GM12878 (cell line): ENCODE results near the gene SNHG17. TPM values are rescaled to one million over a fixed set of nuclear protein-coding genes. Genes with fewer than 3 reads are reported as not detected.

ENCODE experiments used
- ATAC-seq: fragments of 200-7000 bp; cut with Tn5 transposase; 3 replicates; pipeline ENCODE4 v1.9.1; 2020; ENCODE audit warnings: mild to moderate bottlenecking, moderate library complexity
- BruUV-seq: library from RNA; stranded (reverse); fragments of 400-500 nt; replicated peaks from 2 replicates; lab custom pipeline; 2021; lab: Mats Ljungman, UMichigan
- CTCF ChIA-PET: fragments of 300-600 bp; sonication (Branson Sonifier 250); formaldehyde crosslinking; extraction: SDS; loops from one replicate; lab custom pipeline; 2021; ENCODE audit warnings: inconsistent platforms; lab: Yijun Ruan, JAX
- POLR2A ChIA-PET: fragments of 350-600 bp; formaldehyde crosslinking; extraction: SDS; loops from one replicate; lab custom pipeline; 2021; ENCODE audit warnings: inconsistent platforms; lab: Charles Lee
- RAD21 ChIA-PET: fragments of 300-600 bp; sonication (Branson Sonifier 250); formaldehyde crosslinking; loops from one replicate; lab custom pipeline; 2023; ENCODE audit warnings: antibody characterized with exemption; ENCODE audit not compliant: unreplicated experiment; lab: Charles Lee
- SMC1A ChIA-PET: fragments of 300-600 bp; sonication (Branson Sonifier 250); formaldehyde crosslinking; loops from one replicate; lab custom pipeline; 2023; ENCODE audit not compliant: unreplicated experiment, uncharacterized antibody; lab: Charles Lee
- DNase-seq: peaks from one replicate; pipeline ENCODE4 v3.0.0-alpha.2; 2011; ENCODE audit warnings: low read depth, low spot score
- FAIRE-seq: peaks from 3 replicates; lab custom pipeline; 2011; peaks lifted over from hg19 to GRCh38; lab: Jason Lieb, UNC
- H2AFZ ChIP-seq: 2 replicates; pipeline ENCODE4 v1.6.0; 2011; ENCODE audit warnings: low read depth, low read length, control low read depth; ENCODE audit not compliant: control insufficient read depth
- H3K27ac ChIP-seq: 2 replicates; pipeline ENCODE4 v1.5.1; 2011; ENCODE audit warnings: control low read depth; ENCODE audit not compliant: control insufficient read depth, insufficient read depth
- H3K27me3 ChIP-seq, 2 experiments: replicated peaks in 1 of 2; 2 replicates each; pipeline versions ENCODE4 v1.6.0 to v1.6.1; 2011; ENCODE audit warnings: low read length in 1 of 2; ENCODE audit not compliant: control insufficient read depth in 2 of 2, insufficient read depth in 2 of 2
- H3K36me3 ChIP-seq, 2 experiments: 2 replicates each; pipeline ENCODE4 v1.5.1; 2011; ENCODE audit warnings: low read length in 1 of 2; ENCODE audit not compliant: control insufficient read depth in 2 of 2, insufficient read depth in 2 of 2
- H3K4me1 ChIP-seq: 2 replicates; pipeline ENCODE4 v1.6.1; 2011; ENCODE audit warnings: mild to moderate bottlenecking, low read length, moderate library complexity, mixed read lengths; ENCODE audit not compliant: control insufficient read depth, insufficient read depth
- H3K4me2 ChIP-seq: 2 replicates; pipeline ENCODE4 v1.6.0; 2011; ENCODE audit warnings: control low read depth; ENCODE audit not compliant: control insufficient read depth, insufficient read depth
- H3K4me3 ChIP-seq: fragments of 200-600 bp; sonication (generic); 2 replicates; pipeline ENCODE4 v1.5.1; 2016
- H3K79me2 ChIP-seq: 2 replicates; pipeline ENCODE4 v1.6.0; 2011; ENCODE audit warnings: low read length; ENCODE audit not compliant: control insufficient read depth, insufficient read depth
- H3K9ac ChIP-seq: 2 replicates; pipeline ENCODE4 v1.8.0; 2011; ENCODE audit warnings: low read length, control low read depth, mixed read lengths; ENCODE audit not compliant: control insufficient read depth, insufficient read depth
- H3K9me3 ChIP-seq: replicated peaks from 3 replicates; pipeline ENCODE4 v1.5.1; 2011; ENCODE audit warnings: mild to moderate bottlenecking, low read length; ENCODE audit not compliant: control insufficient read depth, insufficient read depth
- H4K20me1 ChIP-seq: 2 replicates; pipeline ENCODE4 v1.6.0; 2011; ENCODE audit not compliant: control insufficient read depth, insufficient read depth
- IRF3 ChIP-seq: fragments of 450-650 bp; IDR thresholded peaks from 2 replicates; pipeline ENCODE4 v1.6.1; 2014; ENCODE audit warnings: mild to moderate bottlenecking
- PAX5 ChIP-seq: IDR thresholded peaks from 2 replicates; pipeline ENCODE4 v1.6.1; 2011; ENCODE audit warnings: low read depth, low read length, borderline replicate concordance
- POLR2A ChIP-seq: IDR thresholded peaks from 2 replicates; pipeline ENCODE4 v1.6.1; 2011; ENCODE audit warnings: low read depth, mild to moderate bottlenecking, low read length
- POU2F2 ChIP-seq: IDR thresholded peaks from 3 replicates; pipeline ENCODE4 v1.6.1; 2011; ENCODE audit warnings: low read depth, mild to moderate bottlenecking, low read length, borderline replicate concordance
- RAD21 ChIP-seq: IDR thresholded peaks from 2 replicates; pipeline ENCODE4 v1.6.1; 2011; ENCODE audit warnings: mild to moderate bottlenecking, low read depth, low read length, moderate library complexity; ENCODE audit not compliant: insufficient read depth
- SMC3 ChIP-seq: IDR thresholded peaks from 2 replicates; pipeline ENCODE4 v1.6.1; 2011; ENCODE audit warnings: low read length, improper control_type of control experiment, borderline replicate concordance
- SREBF1 ChIP-seq: IDR thresholded peaks from 2 replicates; pipeline ENCODE4 v1.6.1; 2012; ENCODE audit warnings: mild to moderate bottlenecking, low read length
- ZZZ3 ChIP-seq: IDR thresholded peaks from 2 replicates; pipeline ENCODE4 v1.6.1; 2011; ENCODE audit warnings: low read depth; ENCODE audit not compliant: control insufficient read depth, insufficient read length
- WGBS: methylation state at CpG from one replicate; pipeline ENCODE4 v1.1.6; 2016; ENCODE audit warnings: low lambda C conversion rate; ENCODE audit not compliant: insufficient replicate concordance, insufficient coverage; ENCODE audit errors: missing lambda C conversion rate; 5-methylcytosine and 5-hydroxymethylcytosine counted together
- in situ Hi-C: fragments of 300-500 bp; cut with MboI; formaldehyde crosslinking; loops from 9 replicates; pipeline ENCODE4 v1.14.3; 2018; ENCODE audit warnings: mixed read lengths
- intact Hi-C: fragments of 100-400 bp; cut with micrococcal nuclease; formaldehyde crosslinking; loops from one replicate; pipeline ENCODE4 v1.14.2; 2022; ENCODE audit not compliant: unreplicated experiment
- polyA plus RNA-seq, 11 experiments: library from polyadenylated mRNA; depleted of rRNA in 4 of 11; unstranded in 6 of 11; stranded (reverse) in 5 of 11; fragments of >200 nt; fragmentation: Nextera tagmentation in 4 of 11; fragmentation: Illumina TruSeq in 1 of 11; extraction: Ambion mirVana in 4 of 11; extraction: Trizol in 1 of 11; gene quantifications; 1 replicate in 1 of 11; 2 replicates in 10 of 11; pipeline versions ENCODE4 v1.2.1 to v1.2.3, GENCODE V29; 2011 to 2016; ENCODE audit warnings: inconsistent platforms in 2 of 11, missing spikeins in 2 of 11, low read depth in 1 of 11
- total RNA-seq, 4 experiments: library from RNA; depleted of rRNA in 3 of 4; stranded (reverse); fragments of >200 nt in 3 of 4; fragmentation: Illumina TruSeq in 1 of 4; extraction: Trizol in 1 of 4; gene quantifications; 2 replicates each; pipeline versions ENCODE4 v1.2.1 to v1.2.3, GENCODE V29; 2013 to 2021
- TF ChIP-seq, protein P1 (sequence below), 3 experiments: IDR thresholded peaks in 2 of 3; conservative IDR thresholded peaks in 1 of 3; 2 replicates each; pipeline ENCODE4 v1.5.1; 2011; ENCODE audit warnings: low read depth in 3 of 3, low read length in 3 of 3, mild to moderate bottlenecking in 3 of 3, control low read depth in 2 of 3, moderate library complexity in 2 of 3, inconsistent platforms in 1 of 3, mixed read lengths in 1 of 3; ENCODE audit not compliant: control insufficient read depth in 2 of 3, insufficient read depth in 1 of 3; ENCODE audit errors: extremely low read depth in 1 of 3
- TF ChIP-seq, protein P2 (sequence below): IDR thresholded peaks from 2 replicates; pipeline ENCODE4 v1.6.1; 2012; ENCODE audit warnings: low read depth, low read length, improper control_type of control experiment

The SNHG17 gene
- total and polyA plus RNA-seq, 10 of the 15 experiments (the other 5 are each of a cell fraction or from before 2014, with no cell fraction given), result 20.8 to 63.0 (median 33.9) TPM

DNA sequence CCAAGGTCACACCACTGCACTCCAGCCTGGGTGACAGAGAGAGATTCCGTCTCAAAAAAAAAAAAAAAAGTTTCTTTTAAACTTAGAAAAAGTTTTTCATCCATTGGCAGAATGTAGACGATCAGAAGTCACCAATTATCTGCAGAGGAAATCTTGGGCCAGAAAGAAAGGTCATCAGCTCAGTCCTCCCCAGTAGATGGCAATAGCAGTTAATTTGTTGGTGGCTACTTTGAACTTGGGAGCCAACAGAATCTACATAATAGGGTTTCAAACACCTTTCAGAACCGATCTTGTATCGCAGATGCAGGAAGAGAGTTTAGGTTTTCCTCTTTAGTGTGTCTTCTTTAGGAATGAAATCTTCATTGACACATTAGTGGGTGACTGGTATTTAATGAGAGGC is 47.2 kb downstream of the SNHG17 start:
- no peaks in the 10 kb centered on the region for H4K20me1 ChIP-seq
- H3K79me2 ChIP-seq, result no peaks in the 10 kb centered on the region
- POLR2A ChIA-PET, result no interaction called here
- H3K27ac ChIP-seq, result no peak overlapping the region
- H3K27me3 ChIP-seq, result no peaks in the 10 kb centered on the region
- H3K36me3 ChIP-seq, result no peaks in the 10 kb centered on the region
- H3K4me1 ChIP-seq, result no peaks in the 10 kb centered on the region
- intact Hi-C loops (no loop called here), in situ Hi-C loops (no loop called here)
- H3K4me2 ChIP-seq, result no peak overlapping the region
- FAIRE-seq, result no peak
- SMC1A ChIA-PET, result interaction anchor here (1.0 kb wide), 1 partner anchor 9 kb away, joined by 3 read pairs; no protein-coding TSS in a partner anchor
- peaks cover 3% of the 10 kb centered on the region; the same call in 2 of the 3 replicates for H3K9me3 ChIP-seq
- ATAC-seq, result no peak
- CTCF ChIA-PET, result interaction anchor here (0.7 kb wide), 1 partner anchor 147 kb away, joined by 3 read pairs; no protein-coding TSS in a partner anchor
- DNase-seq, result no peak
- BruUV-seq, result no TSS peak
- 0 out of 2 replicates have a peak, but pooled peaks have one; percentile 15 for TF ChIP-seq RAD21
- TF ChIP-seq, protein P1, sequence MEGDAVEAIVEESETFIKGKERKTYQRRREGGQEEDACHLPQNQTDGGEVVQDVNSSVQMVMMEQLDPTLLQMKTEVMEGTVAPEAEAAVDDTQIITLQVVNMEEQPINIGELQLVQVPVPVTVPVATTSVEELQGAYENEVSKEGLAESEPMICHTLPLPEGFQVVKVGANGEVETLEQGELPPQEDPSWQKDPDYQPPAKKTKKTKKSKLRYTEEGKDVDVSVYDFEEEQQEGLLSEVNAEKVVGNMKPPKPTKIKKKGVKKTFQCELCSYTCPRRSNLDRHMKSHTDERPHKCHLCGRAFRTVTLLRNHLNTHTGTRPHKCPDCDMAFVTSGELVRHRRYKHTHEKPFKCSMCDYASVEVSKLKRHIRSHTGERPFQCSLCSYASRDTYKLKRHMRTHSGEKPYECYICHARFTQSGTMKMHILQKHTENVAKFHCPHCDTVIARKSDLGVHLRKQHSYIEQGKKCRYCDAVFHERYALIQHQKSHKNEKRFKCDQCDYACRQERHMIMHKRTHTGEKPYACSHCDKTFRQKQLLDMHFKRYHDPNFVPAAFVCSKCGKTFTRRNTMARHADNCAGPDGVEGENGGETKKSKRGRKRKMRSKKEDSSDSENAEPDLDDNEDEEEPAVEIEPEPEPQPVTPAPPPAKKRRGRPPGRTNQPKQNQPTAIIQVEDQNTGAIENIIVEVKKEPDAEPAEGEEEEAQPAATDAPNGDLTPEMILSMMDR (IDR thresholded peaks at IDR 0.05 in 2 of 3, conservative IDR thresholded peaks at IDR 0.05 in 1 of 3; ENCODE audit: control insufficient read depth in 2 of 3, extremely low read depth in 1 of 3, insufficient read depth in 1 of 3, low read depth in 3 of 3, low read length in 3 of 3), result peak in 1 of 3 experiments; percentile 21; a peak in 2 of 6 replicates
- TF ChIP-seq POLR2A, result no peak
- TF ChIP-seq POU2F2, result no peak
- WGBS, result 26% methylated on average over 4 of the region's 4 CpGs
- no peak overlapping the region for H3K9ac ChIP-seq
- RAD21 ChIA-PET, result interaction anchor here (0.6 kb wide), 1 partner anchor 21 kb away, joined by 4 read pairs; no protein-coding TSS in a partner anchor
- H2AFZ ChIP-seq, result no peak overlapping the region
- H3K4me3 ChIP-seq, result no peak overlapping the region

GRCh38 chr20:38386851-38387250 is 48.3 kb downstream of the SNHG17 start:
- ChIA-PET SMC1A (interaction anchor here (1.0 kb wide), 1 partner anchor 10 kb away, joined by 3 read pairs; no protein-coding TSS in a partner anchor), CTCF (interaction anchor here (0.5 kb wide), 1 partner anchor 593 kb away, joined by 3 read pairs; no protein-coding TSS in a partner anchor), POLR2A (no interaction called here), RAD21 (no interaction called here)
- DNase-seq (no peak), ATAC-seq (no peak), FAIRE-seq (no peak)
- no peaks in the 10 kb centered on the region for H3K4me1 ChIP-seq
- H3K36me3 ChIP-seq, result no peaks in the 10 kb centered on the region
- in situ Hi-C loops (no loop called here), intact Hi-C loops (no loop called here)
- no peak overlapping the region for H3K4me3 ChIP-seq
- no peaks in the 10 kb centered on the region for H3K27me3 ChIP-seq
- H3K9me3 ChIP-seq, result peaks cover 3% of the 10 kb centered on the region; the same call in 2 of the 3 replicates
- no peaks in the 10 kb centered on the region for H4K20me1 ChIP-seq
- H3K4me2 ChIP-seq, result no peak overlapping the region
- 2% methylated on average over 2 of the region's 2 CpGs for WGBS
- no peaks in the 10 kb centered on the region for H3K79me2 ChIP-seq
- no peak overlapping the region for H2AFZ ChIP-seq
- no peak overlapping the region for H3K9ac ChIP-seq
- no peak overlapping the region for H3K27ac ChIP-seq
- no TSS peak for BruUV-seq
- TF ChIP-seq PAX5, result no peak
- no peak for TF ChIP-seq SREBF1
- no peak for TF ChIP-seq IRF3
- TF ChIP-seq SMC3, result no peak
- TF ChIP-seq, protein P2, sequence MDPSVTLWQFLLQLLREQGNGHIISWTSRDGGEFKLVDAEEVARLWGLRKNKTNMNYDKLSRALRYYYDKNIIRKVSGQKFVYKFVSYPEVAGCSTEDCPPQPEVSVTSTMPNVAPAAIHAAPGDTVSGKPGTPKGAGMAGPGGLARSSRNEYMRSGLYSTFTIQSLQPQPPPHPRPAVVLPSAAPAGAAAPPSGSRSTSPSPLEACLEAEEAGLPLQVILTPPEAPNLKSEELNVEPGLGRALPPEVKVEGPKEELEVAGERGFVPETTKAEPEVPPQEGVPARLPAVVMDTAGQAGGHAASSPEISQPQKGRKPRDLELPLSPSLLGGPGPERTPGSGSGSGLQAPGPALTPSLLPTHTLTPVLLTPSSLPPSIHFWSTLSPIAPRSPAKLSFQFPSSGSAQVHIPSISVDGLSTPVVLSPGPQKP, result no peak
- no peak for TF ChIP-seq ZZZ3
